Keratinocyte (primary cell): ENCODE data around the gene CCL22. TPM values are rescaled to one million over a fixed set of nuclear protein-coding genes. Genes with fewer than 3 reads are reported as not detected.
A peak's percentile ranks its signal among the peaks of the same experiment; 100 is the strongest.

ENCODE experiments used
- DNase-seq: peaks from one replicate; pipeline ENCODE4 v3.0.0-alpha.2; 2011; ENCODE audit warnings: low read depth, missing footprints, low spot score
- FAIRE-seq: peaks from 2 replicates; lab custom pipeline; 2011; peaks lifted over from hg19 to GRCh38; lab: Jason Lieb, UNC
- H2AFZ ChIP-seq: 2 replicates; pipeline ENCODE4 v1.6.0; 2012; ENCODE audit warnings: low read length, control low read depth, inconsistent platforms; ENCODE audit not compliant: control insufficient read depth
- H3K27ac ChIP-seq: 2 replicates; pipeline ENCODE4 v1.5.1; 2011; ENCODE audit warnings: low read length; ENCODE audit not compliant: control insufficient read depth, insufficient read depth
- H3K27me3 ChIP-seq: 3 replicates; pipeline ENCODE4 v1.6.0; 2011; ENCODE audit warnings: low read length; ENCODE audit not compliant: control insufficient read depth, insufficient read depth; ENCODE audit errors: extremely low read depth
- H3K36me3 ChIP-seq, 2 experiments: 2 replicates in 1 of 2; 3 replicates in 1 of 2; pipeline ENCODE4 v1.5.1; 2011; ENCODE audit warnings: low read length in 2 of 2, mild to moderate bottlenecking in 1 of 2; ENCODE audit not compliant: control insufficient read depth in 2 of 2, insufficient read depth in 2 of 2; ENCODE audit errors: extremely low read depth in 1 of 2
- H3K4me1 ChIP-seq: 3 replicates; pipeline ENCODE4 v1.5.1; 2011; ENCODE audit warnings: low read length; ENCODE audit not compliant: control insufficient read depth, insufficient read depth; ENCODE audit errors: extremely low read depth
- H3K4me2 ChIP-seq: 3 replicates; pipeline ENCODE4 v1.6.0; 2011; ENCODE audit warnings: low read depth, low read length; ENCODE audit not compliant: control insufficient read depth, insufficient read depth; ENCODE audit errors: extremely low read depth
- H3K4me3 ChIP-seq, 3 experiments: fragments of 200-600 bp in 1 of 3; sonication (generic) in 1 of 3; 2 replicates in 2 of 3; 3 replicates in 1 of 3; pipeline ENCODE4 v1.5.1; 2011 to 2016; ENCODE audit warnings: low read length in 3 of 3, mild to moderate bottlenecking in 3 of 3, control low read depth in 2 of 3, inconsistent platforms in 1 of 3, low read depth in 1 of 3, mixed read lengths in 1 of 3, mixed run types in 1 of 3, moderate library complexity in 1 of 3; ENCODE audit not compliant: control insufficient read depth in 2 of 3, insufficient read depth in 2 of 3; ENCODE audit errors: extremely low read depth in 1 of 3
- H3K79me2 ChIP-seq: 2 replicates; pipeline ENCODE4 v1.6.0; 2012; ENCODE audit warnings: low read length; ENCODE audit not compliant: control insufficient read depth, insufficient read depth
- H3K9ac ChIP-seq: 3 replicates; pipeline ENCODE4 v1.6.0; 2011; ENCODE audit warnings: low read length; ENCODE audit not compliant: control insufficient read depth, insufficient read depth; ENCODE audit errors: extremely low read depth
- H3K9me1 ChIP-seq: 3 replicates; pipeline ENCODE4 v1.6.0; 2011; ENCODE audit warnings: low read length; ENCODE audit not compliant: control insufficient read depth, insufficient read depth; ENCODE audit errors: extremely low read depth
- H3K9me3 ChIP-seq: 2 replicates; pipeline ENCODE4 v1.5.1; 2012; ENCODE audit warnings: low read depth, low read length; ENCODE audit not compliant: control insufficient read depth
- H4K20me1 ChIP-seq: 3 replicates; pipeline ENCODE4 v1.6.0; 2011; ENCODE audit warnings: low read length; ENCODE audit not compliant: control insufficient read depth, insufficient read depth; ENCODE audit errors: extremely low read depth
- CTCF ChIP-seq, 3 experiments: IDR thresholded peaks in 1 of 3; conservative IDR thresholded peaks in 1 of 3; optimal IDR thresholded peaks in 1 of 3; 2 replicates in 2 of 3; 3 replicates in 1 of 3; pipeline versions ENCODE3 to v1.5.1; 2011; ENCODE audit warnings: low read length in 3 of 3, mild to moderate bottlenecking in 3 of 3, moderate library complexity in 2 of 3, control low read depth in 1 of 3, inconsistent platforms in 1 of 3; ENCODE audit not compliant: insufficient read depth in 2 of 3; ENCODE audit errors: extremely low read depth in 1 of 3
- EZH2 ChIP-seq: IDR thresholded peaks from one replicate; pipeline ENCODE4 v1.6.1; 2012; ENCODE audit warnings: inconsistent platforms, mild to moderate bottlenecking, low read length, moderate library complexity
- dilution Hi-C: fragments of 300-500 bp; cut with MboI; formaldehyde crosslinking; loops from one replicate; pipeline ENCODE4 v1.7.0; 2020; ENCODE audit warnings: low sequenced_read_pairs; ENCODE audit not compliant: extremely low pct_ligation_motif_present
- polyA plus RNA-seq, 5 experiments: library from polyadenylated mRNA; depleted of rRNA in 3 of 5; stranded (reverse) in 3 of 5; stranded (forward) in 1 of 5; unstranded in 1 of 5; fragments of >200 nt; gene quantifications; 1 replicate in 1 of 5; 2 replicates in 3 of 5; 3 replicates in 1 of 5; pipeline versions ENCODE4 v1.2.1 to v1.2.3, GENCODE V29; 2011 to 2012; ENCODE audit warnings: missing spikeins in 2 of 5, low read depth in 1 of 5, low replicate concordance in 1 of 5

CCL22 gene
- polyA plus RNA-seq, 1 donor (not counting 4 experiments of a cell fraction or from before 2014, with no cell fraction given): not detected

GRCh38 chr16:57383276-57384247, 25.0 kb downstream of the CCL22 start:
- Histone ChIP-seq H3K4me2 (no peak overlapping the region), H3K4me1 (peaks cover 20% of the 10 kb centered on the region), H4K20me1 (no peaks in the 10 kb centered on the region), H2AFZ (peak overlapping the region; percentile 6), H3K9ac (no peak overlapping the region), H3K27ac (no peak overlapping the region), H3K4me3 (no peak overlapping the region), H3K27me3 (no peaks in the 10 kb centered on the region), H3K79me2 (no peaks in the 10 kb centered on the region), H3K9me1 (no peaks in the 10 kb centered on the region), H3K36me3 (no peaks in the 10 kb centered on the region), H3K9me3 (no peaks in the 10 kb centered on the region)
- TF ChIP-seq CTCF (optimal IDR thresholded peaks at IDR 0.05 in 1 of 3, IDR thresholded peaks at IDR 0.05 in 1 of 3, conservative IDR thresholded peaks at IDR 0.05 in 1 of 3; ENCODE audit: extremely low read depth in 1 of 3, insufficient read depth in 2 of 3, low read length in 3 of 3): no peak
- no peak for TF ChIP-seq EZH2
- peak; percentile 57 for FAIRE-seq
- DNase-seq: no peak
- dilution Hi-C loops: no loop called here

GRCh38 chr16:57384248-57385070, 25.9 kb downstream of the CCL22 start:
- dilution Hi-C loops: no loop called here
- no peaks in the 10 kb centered on the region for H3K27me3 ChIP-seq
- H4K20me1 ChIP-seq: no peaks in the 10 kb centered on the region
- H2AFZ ChIP-seq: no peak overlapping the region
- no peak overlapping the region for H3K9ac ChIP-seq
- H3K4me1 ChIP-seq: peaks cover 23% of the 10 kb centered on the region
- H3K36me3 ChIP-seq: no peaks in the 10 kb centered on the region
- no peaks in the 10 kb centered on the region for H3K79me2 ChIP-seq
- no peaks in the 10 kb centered on the region for H3K9me1 ChIP-seq
- no peak overlapping the region for H3K27ac ChIP-seq
- no peaks in the 10 kb centered on the region for H3K9me3 ChIP-seq
- no peak for FAIRE-seq
- no peak overlapping the region for H3K4me3 ChIP-seq
- no peak for TF ChIP-seq CTCF (optimal IDR thresholded peaks at IDR 0.05 in 1 of 3, IDR thresholded peaks at IDR 0.05 in 1 of 3, conservative IDR thresholded peaks at IDR 0.05 in 1 of 3; ENCODE audit: extremely low read depth in 1 of 3, insufficient read depth in 2 of 3, low read length in 3 of 3)
- no peak for TF ChIP-seq EZH2
- DNase-seq: no peak
- H3K4me2 ChIP-seq: no peak overlapping the region
